Islet precursor cell (in vitro differentiated cells): ENCODE data around the gene LBHD1.
"Not testable (repeated sequence)": the region's sequence is repeated elsewhere in the genome, so short reads cannot be mapped to it uniquely, and the experiment has no call there.

Experiments
- DNase-seq: peaks from one replicate; pipeline ENCODE4 v3.0.0-alpha.2; 2018

Gene LBHD1

DNA sequence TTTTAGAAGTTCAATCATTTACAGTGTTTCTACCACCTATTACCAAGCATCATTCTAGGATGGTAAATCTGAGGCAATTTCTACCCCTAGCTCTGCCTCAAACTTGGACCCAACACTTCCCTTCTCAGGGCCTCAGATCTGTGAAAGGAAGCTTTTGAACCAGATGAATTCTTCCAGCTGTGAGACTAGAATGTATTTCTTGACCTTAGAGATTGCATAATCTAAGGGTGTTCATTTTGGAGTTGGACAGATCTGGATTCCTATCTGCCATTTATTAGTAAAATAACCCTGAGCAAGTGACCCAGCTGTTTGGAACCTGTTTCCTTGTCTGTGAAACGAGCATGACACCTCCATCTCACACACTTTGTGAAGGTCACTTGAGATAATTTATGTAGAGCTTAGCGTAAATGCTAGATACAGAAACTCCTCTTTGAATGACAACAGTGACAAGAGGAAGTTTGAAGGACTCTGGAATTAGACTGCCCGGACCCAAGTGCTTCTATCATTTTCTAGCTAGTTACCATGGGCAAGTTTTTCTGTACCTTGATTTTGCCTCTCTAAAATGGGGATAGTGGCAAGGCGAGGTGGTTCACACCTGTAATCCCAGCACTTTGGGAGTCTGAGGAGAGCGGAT is 15.2 kb downstream of the LBHD1 start:
- DNase-seq: no peak

DNA sequence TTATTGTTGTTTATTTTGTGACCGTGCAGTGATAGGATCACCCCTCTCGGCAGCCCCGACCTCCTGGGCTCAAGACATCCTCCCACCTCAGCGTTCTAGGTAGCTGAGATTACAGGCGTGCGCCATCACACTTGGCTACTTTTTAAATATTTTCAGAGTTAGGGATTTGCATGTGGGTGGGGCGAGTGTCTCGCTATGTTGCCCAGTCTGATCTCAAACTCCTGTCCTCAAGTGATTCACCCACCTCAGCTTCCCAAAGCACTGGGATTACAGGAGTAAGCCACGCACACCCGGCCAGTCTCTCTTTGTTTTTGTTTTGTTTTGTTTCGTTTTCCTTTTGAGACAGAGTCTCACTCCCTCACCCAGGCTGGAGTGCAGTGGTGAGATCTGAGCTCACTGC is 17.8 kb downstream of the LBHD1 start:
- no peak for DNase-seq

DNA sequence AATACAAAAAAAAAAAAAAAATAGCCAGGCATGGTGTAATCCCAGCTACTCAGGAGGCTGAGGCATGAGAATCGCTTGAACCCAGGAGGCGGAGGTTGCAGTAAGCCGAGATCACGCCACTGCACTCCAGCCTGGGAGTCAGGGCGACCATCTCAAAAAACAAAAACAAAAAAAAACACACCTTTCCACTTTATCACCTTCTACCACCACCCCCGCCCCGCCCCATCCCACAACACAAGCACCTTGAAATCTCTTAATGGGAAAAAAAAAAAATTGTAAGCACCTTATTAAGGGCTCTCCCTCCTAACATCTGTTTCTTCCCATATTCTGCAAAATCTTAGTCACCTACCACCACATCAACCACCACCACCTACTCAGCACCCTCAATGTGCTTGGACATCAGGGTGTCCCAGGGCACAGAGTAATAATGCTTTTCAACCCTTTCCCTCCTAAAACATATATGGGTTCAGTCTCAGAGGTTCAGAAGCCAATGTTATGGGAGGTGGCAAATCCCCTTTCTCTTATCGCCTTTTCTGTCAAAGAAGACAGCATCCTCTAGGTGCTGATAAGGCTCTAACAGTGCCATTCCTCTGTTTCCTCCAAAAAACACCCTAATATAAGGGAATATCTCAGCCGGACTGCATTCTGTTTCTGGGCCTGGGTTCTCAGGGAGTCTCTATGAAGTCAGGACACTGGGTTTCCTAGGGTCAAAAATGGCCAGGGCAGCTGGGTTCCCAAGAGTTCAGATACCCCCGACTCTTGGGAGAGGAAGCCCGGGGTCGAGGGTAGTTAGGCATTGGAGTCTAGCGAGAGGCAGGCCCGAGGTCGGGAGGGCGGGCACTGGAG is 19.7 kb downstream of the LBHD1 start:
- no peak for DNase-seq

DNA sequence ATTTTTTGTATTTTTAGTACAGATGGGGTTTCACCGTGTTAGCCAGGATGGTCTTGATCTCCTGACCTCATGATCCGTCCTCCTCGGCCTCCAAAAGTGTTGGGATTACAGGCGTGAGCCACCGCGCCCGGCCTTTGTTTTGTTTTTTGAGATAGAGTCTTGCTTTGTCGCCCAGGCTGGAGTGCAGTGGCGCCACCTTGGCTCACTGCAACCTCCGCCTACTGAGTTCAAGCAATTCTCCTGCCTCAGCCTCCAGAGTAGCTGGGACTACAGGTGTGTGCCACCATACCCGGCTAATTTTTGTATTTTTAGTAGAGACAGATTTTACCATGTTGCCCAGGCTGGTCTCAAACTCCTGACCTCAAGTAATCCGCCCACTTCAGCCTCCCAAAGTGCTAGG is 21.8 kb downstream of the LBHD1 start:
- DNase-seq: not testable (repeated sequence)

DNA sequence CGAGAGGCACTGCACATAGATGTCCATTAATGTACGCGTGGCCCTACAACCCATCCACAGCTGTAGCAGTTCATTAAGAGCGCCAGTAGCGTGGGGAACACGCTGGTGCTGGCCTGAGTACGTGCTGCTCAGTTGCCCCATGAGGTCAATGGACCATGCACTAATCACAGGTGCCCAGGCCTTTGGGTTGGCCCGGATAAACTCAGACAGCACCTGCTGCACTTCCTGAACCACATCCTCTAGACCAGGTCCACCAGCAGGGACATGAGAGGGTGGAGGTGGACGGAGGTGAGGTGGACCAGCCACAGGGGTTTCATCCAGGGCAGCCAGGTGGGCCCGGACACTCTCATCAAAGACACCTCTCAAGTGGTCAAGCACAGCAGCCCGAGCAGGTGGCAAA is 22.6 kb downstream of the LBHD1 start:
- no peak for DNase-seq

DNA sequence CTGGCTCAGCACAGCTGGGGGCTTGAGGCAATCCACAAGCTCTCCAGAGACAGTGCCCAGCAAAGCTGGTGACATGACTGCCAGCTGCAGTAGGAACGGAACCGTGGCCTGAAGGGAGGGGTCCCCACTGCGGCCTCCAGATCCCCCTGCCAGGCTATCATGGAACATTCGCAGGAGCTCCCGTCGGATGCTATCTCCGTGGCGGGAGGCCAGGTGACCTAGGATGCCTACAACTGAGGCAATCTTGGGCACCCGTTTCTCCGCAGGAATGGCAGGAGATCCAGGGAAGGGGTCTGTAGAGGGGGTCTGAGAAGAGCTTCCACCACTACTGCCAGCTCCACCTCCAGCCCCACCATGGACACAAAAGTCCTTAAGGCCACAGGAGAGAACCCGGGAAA is 23.1 kb downstream of the LBHD1 start:
- DNase-seq: no peak

DNA sequence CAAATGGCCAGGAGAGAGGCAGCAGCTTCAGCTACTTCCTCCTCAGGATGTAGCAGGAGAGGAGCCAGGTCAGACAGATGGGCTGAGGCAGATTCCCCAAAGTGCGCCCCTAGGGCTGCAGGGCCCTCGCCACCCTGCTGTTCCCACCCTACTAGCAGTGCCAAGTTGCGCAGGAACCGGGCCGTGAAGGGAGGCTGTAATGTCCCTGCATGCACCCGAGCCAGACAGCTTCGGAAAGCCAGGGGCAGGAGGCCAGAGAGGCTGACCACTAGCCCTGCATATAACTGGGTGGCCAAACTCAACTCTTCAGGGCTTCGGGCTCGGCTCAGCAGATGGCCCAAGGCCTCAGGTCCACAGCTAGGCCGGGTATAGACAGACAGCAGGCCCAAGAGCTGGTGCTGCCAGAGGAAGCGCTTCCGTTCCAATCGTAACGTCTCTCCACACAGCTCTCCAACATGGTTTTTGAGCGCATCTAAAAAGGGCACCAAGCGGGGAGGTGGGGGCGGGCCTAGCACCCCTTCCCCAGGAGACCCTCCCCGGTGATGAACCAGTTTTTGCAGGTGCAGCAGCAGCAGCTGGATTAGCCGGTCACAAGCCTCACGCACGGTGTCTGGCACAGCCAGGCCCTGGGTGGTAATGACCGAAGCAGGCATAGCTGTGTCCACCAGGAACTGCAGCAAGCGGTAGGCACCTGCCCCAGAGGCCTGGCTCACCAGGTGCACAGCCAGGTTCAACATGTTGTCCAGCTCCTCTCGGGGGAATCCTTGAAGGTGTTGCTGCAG is 23.7 kb downstream of the LBHD1 start:
- no peak for DNase-seq

DNA sequence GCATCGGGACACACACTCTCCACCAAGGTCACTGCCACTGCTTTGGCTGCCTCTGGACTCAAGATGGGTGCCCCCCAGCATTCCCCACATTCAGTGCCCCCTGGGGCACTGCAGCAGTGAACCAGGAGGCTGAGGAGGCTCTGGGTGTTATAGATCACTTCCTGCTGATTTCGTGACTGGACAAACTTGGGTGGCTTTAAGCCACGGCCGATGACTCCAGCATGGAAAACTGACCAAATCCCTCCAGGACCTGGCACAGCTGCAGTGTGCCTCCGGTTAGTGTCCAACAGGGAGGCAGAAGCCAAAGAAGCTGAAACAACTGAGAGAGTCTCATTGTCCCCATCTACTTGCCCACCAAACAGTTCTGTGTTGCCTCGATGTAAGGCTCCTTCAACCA is 24.5 kb downstream of the LBHD1 start:
- no peak for DNase-seq

DNA sequence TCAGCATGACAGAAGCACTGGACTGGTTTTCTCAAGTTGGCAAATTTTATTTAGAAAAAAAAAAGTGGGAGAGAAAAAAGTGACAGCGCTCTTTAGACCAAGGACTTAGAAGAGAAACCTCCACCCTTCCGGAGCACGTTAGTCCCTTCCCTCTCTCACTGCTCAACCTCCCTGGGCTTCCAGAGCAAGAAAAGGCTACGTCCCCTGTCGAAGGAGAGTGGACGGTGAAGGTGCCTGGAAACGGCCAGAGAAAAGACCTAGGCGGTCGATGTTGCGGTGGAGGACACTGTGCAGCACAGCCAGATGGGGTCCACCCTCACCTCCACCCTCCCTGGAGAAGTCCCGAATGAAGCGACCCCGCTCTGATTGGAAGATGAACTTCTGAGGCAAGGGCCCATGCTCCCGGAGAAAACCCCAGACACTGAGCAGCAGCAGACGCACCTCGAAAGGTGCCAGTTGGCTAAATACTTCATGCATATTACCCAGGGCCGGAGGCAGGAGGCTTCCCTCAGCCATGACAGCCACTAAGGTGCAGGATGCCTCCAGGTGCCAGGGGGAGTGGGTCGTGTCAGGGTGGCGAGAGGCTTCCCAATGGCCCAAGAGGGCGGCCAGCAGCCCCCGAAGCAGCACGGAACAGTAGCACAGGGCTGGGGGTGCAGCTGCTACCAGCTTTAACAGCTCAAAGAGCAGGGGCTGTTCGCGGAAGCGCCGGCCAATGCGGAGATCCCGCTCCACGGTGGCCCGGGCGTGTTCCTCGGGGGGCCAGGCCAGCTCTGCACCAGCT is 25.1 kb downstream of the LBHD1 start:
- no peak for DNase-seq

DNA sequence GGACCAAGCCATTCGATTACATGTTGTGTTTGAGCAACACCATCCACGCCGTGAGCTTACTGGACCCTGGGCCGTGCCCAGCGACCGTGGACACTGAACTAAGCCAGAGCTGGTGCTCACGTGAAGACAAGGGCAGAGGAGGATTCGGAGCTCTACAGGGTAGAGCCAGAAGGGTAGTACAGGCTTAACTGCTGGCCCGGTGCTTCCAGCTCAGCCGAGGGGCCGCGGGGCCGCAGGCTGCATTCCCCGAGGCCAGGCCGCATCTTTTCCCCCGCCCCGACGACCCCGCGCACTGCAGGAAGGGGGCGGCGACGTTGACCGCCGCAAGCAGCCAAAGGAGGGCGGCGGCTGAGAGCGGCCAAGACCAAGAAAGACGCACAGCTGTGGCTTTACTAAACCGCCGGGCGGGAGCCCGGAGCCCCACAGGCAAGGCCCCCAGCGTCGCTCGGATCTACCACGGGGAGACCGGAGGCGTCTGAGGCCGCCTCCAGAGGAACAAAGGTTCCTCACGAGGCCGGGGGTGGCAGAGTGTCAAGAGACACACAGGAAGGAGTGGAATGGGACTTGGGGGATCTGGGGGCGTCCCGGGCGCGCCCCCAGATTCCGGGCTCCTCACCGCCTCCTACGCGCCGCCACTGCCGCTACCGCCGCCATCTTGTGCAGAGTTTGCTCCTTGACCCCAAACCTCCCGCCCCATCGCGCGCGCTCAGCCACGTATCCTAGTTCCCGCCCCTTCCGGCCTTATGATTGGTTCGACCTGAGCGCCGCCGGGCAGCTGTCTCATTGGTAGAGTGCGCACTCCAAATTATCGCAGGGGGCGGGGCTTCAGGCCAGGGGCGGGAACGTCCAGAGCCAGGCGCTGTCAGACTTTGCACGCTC is 25.9 kb downstream of the LBHD1 start, which contains the start of gene GANAB:
GANAB (minus strand) TSS at position 668 of the 879 bp plus-strand sequence; CDS start at position 654, 14 bp downstream.
- DNase-seq: peak; percentile 99

DNA sequence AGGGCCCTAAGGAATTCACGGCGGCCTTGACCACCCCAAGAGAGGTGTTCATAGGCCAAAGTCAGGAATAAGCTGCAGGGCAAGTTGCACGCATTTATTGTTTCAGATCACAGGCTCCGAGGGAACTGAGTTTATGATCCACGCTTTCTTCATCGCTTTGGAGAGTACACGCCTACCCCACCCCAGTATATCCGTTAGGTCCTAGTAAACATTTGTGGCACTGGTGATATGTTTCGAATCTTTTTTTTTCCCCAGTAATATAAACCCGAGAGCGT is 26.5 kb downstream of the LBHD1 start:
- DNase-seq: no peak

DNA sequence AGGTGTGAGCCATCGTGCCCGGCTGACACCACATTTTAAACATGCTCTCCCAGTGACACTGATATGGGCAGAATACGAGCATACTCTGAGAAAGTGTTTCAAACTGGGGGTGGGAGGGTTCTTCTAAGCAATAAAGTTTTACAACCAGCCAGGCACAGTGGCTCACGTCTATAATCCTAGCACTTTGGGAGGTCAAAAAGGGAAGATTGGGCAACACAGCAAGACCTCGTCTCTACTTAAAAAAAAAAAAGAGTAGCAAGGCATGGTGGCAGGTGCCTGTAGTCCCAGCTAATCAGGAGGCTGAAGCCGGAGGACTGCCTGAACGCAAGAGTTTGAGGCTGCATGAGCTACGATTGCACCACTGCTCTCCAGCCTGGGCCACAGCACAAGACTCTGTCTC is 27.8 kb downstream of the LBHD1 start:
- DNase-seq: no peak

DNA sequence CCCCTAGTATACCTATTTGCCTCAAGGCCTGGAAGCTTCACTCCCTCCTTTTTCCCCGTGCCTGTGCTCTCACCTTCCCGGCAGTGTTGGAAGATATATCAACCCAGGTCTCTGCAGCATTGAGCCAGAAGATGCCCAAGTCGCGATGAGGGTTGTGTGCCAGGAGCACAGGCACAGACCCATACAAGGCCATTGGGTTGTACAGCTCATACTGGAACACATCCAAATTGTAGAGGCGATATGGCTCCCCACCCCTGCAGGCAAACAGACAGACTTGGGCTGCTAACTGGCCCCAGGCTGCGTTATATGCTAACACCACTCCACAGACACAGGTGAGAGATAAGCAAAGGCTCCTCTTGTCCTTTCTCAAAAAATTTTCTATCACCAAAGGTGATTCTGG is 39.6 kb downstream of the LBHD1 start:
- DNase-seq: no peak

DNA sequence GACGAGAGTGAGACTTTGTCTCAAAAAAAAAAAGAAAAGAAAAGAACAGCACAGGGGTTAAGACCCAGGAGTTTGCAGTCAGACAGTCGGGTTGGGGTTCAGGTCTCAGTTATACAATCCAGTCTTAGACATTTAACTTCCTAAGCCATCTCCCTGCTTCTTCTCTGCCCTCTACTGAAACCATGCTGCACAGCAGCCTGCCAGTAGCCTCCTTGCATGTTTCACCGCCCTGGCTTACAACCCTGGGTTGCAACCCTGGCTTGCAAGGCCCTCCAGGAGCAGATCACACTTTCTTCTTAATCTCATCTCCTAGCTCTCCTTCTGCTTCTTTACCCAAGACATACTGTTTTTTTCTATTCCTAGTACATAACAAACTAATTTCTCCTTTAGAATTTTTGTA is 44.4 kb downstream of the LBHD1 start:
- DNase-seq: no peak

DNA sequence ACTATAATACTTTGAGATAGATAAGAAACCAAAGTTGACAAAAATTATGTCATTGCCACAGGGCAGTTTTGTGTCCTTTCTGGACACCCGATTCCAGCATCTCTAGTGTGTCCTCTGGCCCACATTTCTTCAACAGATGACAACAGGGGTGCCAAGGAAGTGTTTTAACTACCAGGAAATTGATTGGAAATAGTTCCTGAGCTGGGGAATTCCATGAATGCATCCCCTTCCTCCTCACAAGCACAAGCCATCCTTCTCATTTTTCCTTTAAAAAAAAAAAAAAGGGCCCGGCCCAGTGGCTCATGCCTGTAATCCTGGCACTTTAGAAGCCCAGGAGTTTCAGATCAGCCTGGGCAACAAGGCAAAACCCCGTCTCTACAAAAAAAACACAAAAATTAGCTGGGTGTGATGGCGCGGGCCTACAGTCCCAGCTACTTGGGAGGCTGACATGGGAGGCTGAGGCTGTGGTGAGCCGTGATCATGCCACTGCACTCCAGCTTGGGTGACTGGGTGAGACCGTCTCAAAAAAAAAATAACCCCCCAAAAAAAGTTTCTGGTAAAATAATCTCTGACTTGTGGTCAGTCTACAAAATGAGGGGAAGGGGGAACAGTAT is 49.5 kb downstream of the LBHD1 start:
- DNase-seq: no peak

DNA sequence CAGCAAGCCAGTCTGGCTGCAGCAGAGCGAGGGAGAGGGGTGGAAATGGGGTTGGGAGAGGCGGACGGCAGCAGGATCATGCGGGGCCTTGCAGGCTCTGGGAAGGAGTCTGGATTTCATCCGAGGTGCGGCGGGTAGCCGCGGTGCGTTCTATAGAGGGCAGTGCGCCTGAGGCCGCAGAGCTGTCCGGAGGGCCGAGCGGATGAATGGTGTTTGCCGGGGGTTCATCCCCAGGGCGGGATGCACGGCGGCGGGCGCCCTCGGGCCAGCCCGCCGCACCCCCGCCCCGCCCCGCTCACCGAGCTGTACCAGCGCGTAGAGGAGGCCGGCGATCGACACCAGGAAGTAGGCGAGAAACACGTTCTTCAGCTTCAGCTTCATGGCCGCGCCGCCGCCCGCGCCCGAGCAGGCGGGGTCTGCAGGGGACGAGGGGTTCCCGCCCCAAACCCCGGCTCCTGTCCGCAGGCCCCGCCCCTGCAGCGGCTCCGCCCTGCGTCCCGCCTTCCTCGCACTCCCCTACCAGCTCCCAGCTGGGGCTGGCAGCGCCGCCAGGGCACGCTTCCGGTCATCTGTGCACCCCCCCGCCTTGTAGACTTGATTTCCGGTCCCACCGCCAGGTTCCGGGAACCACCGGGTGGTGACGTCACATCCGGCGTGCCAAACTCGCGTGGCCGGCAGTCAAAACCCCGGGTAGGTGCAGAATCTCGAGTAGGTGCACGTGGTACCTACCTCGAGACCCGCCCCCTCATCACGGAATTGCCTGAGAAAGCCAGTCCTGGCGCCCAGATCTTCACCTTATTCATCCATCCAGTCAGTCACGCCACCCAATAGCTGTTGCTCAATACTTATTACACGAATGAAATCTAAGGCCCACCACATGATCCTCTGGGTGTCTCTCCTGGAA is 50.2 kb downstream of the LBHD1 start, which contains the start of gene B3GAT3:
B3GAT3 (minus strand) TSS at position 420 of the 904 bp plus-strand sequence; CDS start at position 381, 39 bp downstream.
- DNase-seq: peak; percentile 99

DNA sequence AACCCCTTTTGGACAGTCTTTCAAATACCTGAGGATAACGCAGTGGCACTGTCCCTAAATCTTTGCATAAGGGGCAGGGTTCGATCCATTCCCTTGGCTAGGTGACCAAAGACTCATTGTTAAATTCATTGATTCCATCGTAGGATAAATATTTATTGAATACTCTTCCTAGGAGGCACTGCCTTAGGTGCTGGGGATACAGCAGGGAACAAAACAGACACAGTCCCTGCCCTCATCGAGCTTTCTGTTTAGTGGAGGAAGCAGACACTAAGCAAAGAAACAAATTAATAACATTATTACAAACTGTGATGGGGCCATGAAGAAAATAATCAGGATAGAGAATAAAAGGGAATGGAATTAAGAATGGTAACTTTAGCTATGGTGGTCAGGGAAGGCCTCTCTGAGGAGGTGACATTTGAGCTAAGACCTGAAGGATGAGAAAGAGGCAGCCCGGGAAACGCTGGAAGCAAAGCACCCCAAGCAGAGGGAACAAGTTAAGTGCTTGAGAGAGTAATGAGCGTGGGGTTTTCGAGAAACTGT is 51.0 kb downstream of the LBHD1 start:
- no peak for DNase-seq

DNA sequence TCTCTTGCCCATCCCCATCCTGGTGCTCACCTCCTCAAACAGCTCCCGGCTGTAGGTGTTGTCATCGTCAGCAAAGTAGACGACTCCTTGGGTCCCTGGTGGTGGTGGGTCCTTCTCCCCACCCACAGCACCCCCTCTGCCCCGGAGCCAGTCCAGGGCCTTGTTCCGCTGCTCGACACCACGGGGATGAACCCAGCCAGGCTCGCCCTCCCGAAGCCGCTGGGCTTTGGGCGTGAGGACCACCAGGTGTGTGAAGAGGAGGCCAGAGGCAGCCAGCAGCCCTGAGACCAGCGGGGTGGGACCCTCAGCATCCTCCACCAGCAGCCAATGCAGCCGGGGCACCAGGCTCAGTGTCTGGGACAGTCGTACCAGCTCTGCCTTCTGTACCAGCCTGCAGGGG is 55.1 kb downstream of the LBHD1 start:
- not testable (repeated sequence) for DNase-seq

DNA sequence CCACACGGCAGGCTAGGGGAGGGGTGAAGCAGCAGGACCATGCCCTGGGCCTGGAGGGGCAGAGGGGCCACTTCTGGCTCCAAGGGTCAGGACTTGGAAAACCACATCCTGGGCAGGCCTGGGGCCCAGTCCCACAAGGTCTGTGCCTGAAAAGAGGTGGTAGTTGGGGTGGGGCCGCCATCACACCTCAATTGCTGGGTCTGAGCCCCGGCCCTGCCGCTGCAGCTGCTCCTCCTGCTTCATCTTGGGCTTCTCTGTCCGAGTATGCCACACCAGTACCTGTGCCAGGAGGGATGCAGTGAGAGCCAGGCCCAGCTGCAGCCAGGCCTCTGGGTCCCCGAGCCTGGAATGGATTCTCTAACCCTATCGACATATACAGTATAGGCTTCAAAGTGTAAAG is 56.5 kb downstream of the LBHD1 start:
- DNase-seq: no peak

DNA sequence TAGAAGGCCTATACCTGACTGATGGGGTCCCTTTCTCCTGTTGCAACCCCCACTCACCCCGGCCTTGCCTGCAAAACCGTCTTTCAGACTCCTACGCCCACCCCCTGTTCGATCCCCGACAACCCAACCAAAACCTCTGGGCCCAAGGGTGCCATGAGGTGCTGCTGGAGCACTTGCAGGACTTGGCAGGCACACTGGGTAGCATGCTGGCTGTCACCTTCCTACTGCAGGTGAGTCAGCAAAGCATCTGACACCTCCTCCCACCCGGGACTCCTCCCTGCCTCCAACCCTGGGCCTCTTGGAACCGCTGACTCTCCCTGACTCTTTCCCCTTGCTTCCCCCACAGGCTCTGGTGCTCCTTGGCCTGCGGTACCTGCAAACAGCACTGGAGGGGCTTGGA is 57.8 kb downstream of the LBHD1 start:
- DNase-seq: peak; percentile 75
